Esophagus muscularis mucosa (tissue), 4 donors: Measurements from ENCODE around the gene SZT2. TPM values are rescaled to one million over a fixed set of nuclear protein-coding genes. Genes with fewer than 3 reads are reported as not detected.

Experiments used
- DNase-seq: peaks from one replicate; pipeline ENCODE4 v3.0.0-alpha.2; 2017; ENCODE audit errors: extremely low spot score
- H3K27ac ChIP-seq, 4 donors: fragments of 200-600 bp; sonication (generic); replicated peaks in 1 of 4; 1 replicate in 3 of 4; 2 replicates in 1 of 4; pipeline ENCODE4 v1.5.1; 2016 to 2019; ENCODE audit warnings: mild to moderate bottlenecking in 1 of 4
- H3K27me3 ChIP-seq, 4 donors: fragments of 200-600 bp; sonication (generic); one replicate each; pipeline versions ENCODE4 v1.5.1 to v1.6.0; 2016 to 2019
- H3K36me3 ChIP-seq, 4 donors: fragments of 200-600 bp; sonication (generic); one replicate each; pipeline ENCODE4 v1.5.1; 2016 to 2019
- H3K4me1 ChIP-seq, 4 donors: fragments of 200-600 bp; sonication (generic); one replicate each; pipeline ENCODE4 v1.5.1; 2016 to 2019
- H3K4me3 ChIP-seq, 4 donors: fragments of 200-600 bp; sonication (generic); 1 replicate in 2 of 4; 2 replicates in 2 of 4; pipeline ENCODE4 v1.5.1; 2016 to 2019; ENCODE audit warnings: mild to moderate bottlenecking in 4 of 4, moderate library complexity in 1 of 4
- H3K9me3 ChIP-seq, 4 donors: fragments of 200-600 bp; sonication (generic); 1 replicate in 3 of 4; 2 replicates in 1 of 4; pipeline ENCODE4 v1.5.1; 2016 to 2019
- EP300 ChIP-seq: sonication (generic); formaldehyde crosslinking; IDR thresholded peaks from one replicate; pipeline ENCODE4 v1.6.1; 2017; ENCODE audit warnings: antibody characterized with exemption
- POLR2A ChIP-seq: fragments of 450-650 bp; IDR thresholded peaks from one replicate; pipeline ENCODE4 v1.6.1; 2017; ENCODE audit warnings: antibody characterized with exemption, moderate library complexity, mild to moderate bottlenecking, low read depth
- POLR2AphosphoS5 ChIP-seq, 2 donors: sonication (generic); formaldehyde crosslinking; IDR thresholded peaks; one replicate each; pipeline ENCODE4 v1.6.1; 2017; ENCODE audit warnings: antibody characterized with exemption in 2 of 2
- WGBS: methylation state at CpG from one replicate; pipeline ENCODE4 v1.1.5; 2018; 5-methylcytosine and 5-hydroxymethylcytosine counted together
- intact Hi-C: fragments of 100-400 bp; cut with DNase I; formaldehyde crosslinking; loops from one replicate; pipeline ENCODE4 v1.15.1; 2023
- total RNA-seq, 4 donors: library from RNA; depleted of rRNA; stranded (reverse); fragments of >200 nt; gene quantifications; one replicate each; pipeline versions ENCODE4 v1.1.0 to v1.2.1, GENCODE V29; 2016
- TF ChIP-seq, protein P1 (sequence below), 3 experiments: fragments of 200-600 bp in 2 of 3; fragments of 450-650 bp in 1 of 3; sonication (generic) in 2 of 3; IDR thresholded peaks; one replicate each; pipeline ENCODE4 v1.5.1; 2017 to 2019; ENCODE audit warnings: antibody characterized with exemption in 3 of 3, mild to moderate bottlenecking in 2 of 3, moderate library complexity in 1 of 3

Gene SZT2
- total RNA-seq, 4 donors from 2014 or later = 25.2 to 45.9 (median 31.3) TPM

DNA sequence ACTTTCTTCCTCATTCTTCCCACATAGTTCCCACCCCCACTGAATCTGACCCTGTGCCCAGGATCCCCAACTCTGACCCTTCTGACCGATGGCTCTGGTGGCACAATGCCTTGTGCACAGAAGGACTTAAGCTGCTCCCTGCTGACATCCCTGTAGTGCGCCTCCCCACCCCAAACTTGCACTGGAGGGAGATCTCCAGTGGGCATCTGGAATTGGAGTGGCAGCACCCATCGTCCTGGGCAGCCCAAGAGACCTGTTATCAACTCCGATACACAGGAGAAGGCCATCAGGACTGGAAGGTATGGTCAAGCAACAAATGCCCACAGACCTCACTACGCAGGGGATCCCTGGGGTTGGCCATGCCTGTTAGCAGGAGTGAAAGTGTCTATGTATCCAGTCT, 43.1 kb upstream of the SZT2 start:
- no peaks in the 10 kb centered on the region for H3K36me3 ChIP-seq
- no peaks in the 10 kb centered on the region for H3K27me3 ChIP-seq
- DNase-seq = no peak
- H3K27ac ChIP-seq = no peak overlapping the region
- H3K4me3 ChIP-seq = no peak overlapping the region
- intact Hi-C loops = loop anchor here (5.0 to 10.0 kb wide), 2 partner anchors 54 to 112 kb away; no protein-coding TSS in a partner anchor
- peaks cover 22 to 45% (median 23%) of the 10 kb centered on the region in 4 donors for H3K4me1 ChIP-seq
- 91% methylated on average over 5 of the region's 5 CpGs for WGBS
- no peaks in the 10 kb centered on the region for H3K9me3 ChIP-seq
- TF ChIP-seq POLR2A (no peak), POLR2AphosphoS5 (IDR thresholded peaks at IDR 0.05) (no peak), EP300 (no peak)
- TF ChIP-seq, protein P1, sequence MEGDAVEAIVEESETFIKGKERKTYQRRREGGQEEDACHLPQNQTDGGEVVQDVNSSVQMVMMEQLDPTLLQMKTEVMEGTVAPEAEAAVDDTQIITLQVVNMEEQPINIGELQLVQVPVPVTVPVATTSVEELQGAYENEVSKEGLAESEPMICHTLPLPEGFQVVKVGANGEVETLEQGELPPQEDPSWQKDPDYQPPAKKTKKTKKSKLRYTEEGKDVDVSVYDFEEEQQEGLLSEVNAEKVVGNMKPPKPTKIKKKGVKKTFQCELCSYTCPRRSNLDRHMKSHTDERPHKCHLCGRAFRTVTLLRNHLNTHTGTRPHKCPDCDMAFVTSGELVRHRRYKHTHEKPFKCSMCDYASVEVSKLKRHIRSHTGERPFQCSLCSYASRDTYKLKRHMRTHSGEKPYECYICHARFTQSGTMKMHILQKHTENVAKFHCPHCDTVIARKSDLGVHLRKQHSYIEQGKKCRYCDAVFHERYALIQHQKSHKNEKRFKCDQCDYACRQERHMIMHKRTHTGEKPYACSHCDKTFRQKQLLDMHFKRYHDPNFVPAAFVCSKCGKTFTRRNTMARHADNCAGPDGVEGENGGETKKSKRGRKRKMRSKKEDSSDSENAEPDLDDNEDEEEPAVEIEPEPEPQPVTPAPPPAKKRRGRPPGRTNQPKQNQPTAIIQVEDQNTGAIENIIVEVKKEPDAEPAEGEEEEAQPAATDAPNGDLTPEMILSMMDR (IDR thresholded peaks at IDR 0.05) = no peak

DNA sequence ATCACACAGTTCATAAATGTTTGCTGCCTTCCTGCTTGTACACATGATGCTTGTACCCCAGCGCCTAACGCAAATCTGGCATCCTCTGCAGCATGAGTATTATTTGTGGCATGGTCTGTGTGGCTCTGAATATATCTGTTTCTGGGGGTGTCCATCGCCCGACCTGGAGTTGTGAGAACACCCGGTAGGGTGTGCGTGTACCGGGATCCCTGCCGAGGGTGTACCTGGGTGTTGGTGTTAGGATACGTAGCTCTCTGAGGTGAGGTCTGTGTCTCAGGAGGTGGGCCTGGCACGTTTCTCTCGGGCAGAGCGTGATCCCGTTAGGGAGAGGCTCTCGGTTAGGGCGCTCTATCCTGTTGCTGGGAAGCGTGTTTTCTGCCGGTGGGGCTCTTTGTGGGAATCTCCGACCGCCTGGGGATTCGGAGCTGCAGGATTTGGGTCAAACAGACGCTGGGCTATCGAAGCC, 41.3 kb upstream of the SZT2 start:
- no peak for DNase-seq
- H3K4me3 ChIP-seq = peak overlapping the region; percentile 62 to 73 (median 70)
- no peaks in the 10 kb centered on the region for H3K9me3 ChIP-seq
- peak overlapping the region; percentile 87 to 94 (median 90) for H3K27ac ChIP-seq
- no peaks in the 10 kb centered on the region for H3K36me3 ChIP-seq
- intact Hi-C loops = loop anchor here (5.0 to 10.0 kb wide), 2 partner anchors 56 to 114 kb away; no protein-coding TSS in a partner anchor
- peaks cover 22 to 44% (median 23%) of the 10 kb centered on the region in 4 donors for H3K4me1 ChIP-seq
- WGBS = 80% methylated on average over 2 of the region's 22 CpGs
- TF ChIP-seq POLR2A (no peak), POLR2AphosphoS5 (IDR thresholded peaks at IDR 0.05) (no peak), EP300 (no peak)
- TF ChIP-seq, protein P1 (IDR thresholded peaks at IDR 0.05) = no peak
- H3K27me3 ChIP-seq = no peaks in the 10 kb centered on the region

DNA sequence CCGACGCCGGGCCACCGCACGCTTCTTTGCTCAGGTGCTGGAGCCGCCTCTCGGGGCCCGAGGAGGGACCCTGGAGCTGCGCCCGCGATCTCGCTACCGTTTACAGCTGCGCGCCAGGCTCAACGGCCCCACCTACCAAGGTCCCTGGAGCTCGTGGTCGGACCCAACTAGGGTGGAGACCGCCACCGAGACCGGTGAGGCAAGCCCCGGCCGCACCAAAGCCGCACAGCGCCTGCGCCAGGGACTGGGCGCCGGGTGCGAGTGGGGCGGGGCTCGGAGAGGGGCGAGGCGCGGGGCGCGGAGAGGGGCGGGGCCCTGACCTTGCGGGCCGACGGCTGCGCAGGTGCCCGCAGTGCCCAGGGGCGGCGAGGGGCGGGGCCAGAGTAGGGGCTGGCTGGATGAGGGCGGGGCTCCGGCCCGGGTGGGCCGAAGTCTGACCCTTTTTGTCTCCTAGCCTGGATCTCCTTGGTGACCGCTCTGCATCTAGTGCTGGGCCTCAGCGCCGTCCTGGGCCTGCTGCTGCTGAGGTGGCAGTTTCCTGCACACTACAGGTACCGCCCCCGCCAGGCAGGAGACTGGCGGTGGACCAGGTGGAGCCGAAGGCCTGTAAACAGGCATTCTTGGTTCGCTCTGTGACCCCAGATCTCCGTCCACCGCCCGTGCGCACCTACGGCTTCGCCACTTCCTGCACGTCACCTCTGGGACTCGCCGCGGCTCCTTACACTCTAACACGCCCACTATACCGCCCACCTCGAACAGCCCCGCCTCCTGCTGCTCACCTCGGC, 40.7 kb upstream of the SZT2 start:
- intact Hi-C loops = loop anchor here (5.0 to 10.0 kb wide), 2 partner anchors 57 to 114 kb away; no protein-coding TSS in a partner anchor
- 0% methylated on average over 12 of the region's 72 CpGs for WGBS
- H3K27ac ChIP-seq = peak overlapping the region; percentile 87 to 94 (median 90)
- no peak for TF ChIP-seq EP300
- TF ChIP-seq, protein P1 (IDR thresholded peaks at IDR 0.05) = peak in 1 of 3 experiments; percentile 4
- TF ChIP-seq POLR2AphosphoS5 (IDR thresholded peaks at IDR 0.05) = peak; percentile 69 to 82
- no peaks in the 10 kb centered on the region for H3K27me3 ChIP-seq
- H3K36me3 ChIP-seq = no peaks in the 10 kb centered on the region
- H3K9me3 ChIP-seq = no peaks in the 10 kb centered on the region
- peaks cover 22 to 37% (median 23%) of the 10 kb centered on the region in 4 donors for H3K4me1 ChIP-seq
- H3K4me3 ChIP-seq = peak overlapping the region; percentile 62 to 73 (median 70)
- DNase-seq = peak; percentile 92

DNA sequence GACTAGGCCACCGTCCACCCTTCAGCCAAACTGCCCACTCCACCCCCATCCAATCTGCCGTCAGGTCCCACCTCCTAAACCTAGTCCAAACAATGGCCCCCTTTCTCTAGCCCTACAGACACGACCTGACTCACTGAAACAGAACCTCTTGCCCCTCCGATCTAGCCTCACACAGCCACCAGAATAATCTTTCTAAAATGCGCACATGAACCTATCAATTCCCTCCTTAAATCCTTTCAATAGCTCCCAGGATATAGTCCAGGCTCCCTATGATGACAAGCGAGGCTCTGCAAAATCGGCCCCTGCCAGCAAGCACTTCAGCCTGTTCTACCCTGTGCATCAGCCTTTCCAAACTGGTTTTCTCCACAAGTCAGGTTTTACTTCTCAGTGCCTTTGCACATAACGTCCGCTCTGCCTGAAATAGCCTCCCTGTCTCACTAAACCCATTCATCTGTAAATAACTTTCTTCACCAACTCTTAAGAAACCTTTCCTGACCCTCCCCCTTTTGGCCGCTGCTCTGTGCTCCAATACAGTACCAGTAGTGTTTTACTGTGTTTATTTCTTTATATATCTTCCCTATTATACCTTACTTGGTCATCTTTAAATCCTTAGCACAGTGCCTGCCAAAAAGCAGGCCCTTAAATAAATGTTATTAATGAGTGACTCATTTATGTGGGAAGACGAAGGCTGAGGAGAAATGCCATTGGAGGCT, 39.9 kb upstream of the SZT2 start:
- TF ChIP-seq, protein P1 (IDR thresholded peaks at IDR 0.05) = no peak
- TF ChIP-seq POLR2AphosphoS5 (IDR thresholded peaks at IDR 0.05) (no peak), EP300 (no peak), POLR2A (no peak)
- H3K4me3 ChIP-seq = peak overlapping the region; percentile 62 to 73 (median 70)
- H3K27ac ChIP-seq = peak overlapping the region; percentile 87 to 94 (median 90)
- H3K9me3 ChIP-seq = no peaks in the 10 kb centered on the region
- H3K36me3 ChIP-seq = peaks cover 0 to 1% (median 0%) of the 10 kb centered on the region in 4 donors
- intact Hi-C loops = loop anchor here (5.0 to 10.0 kb wide), 2 partner anchors 57 to 115 kb away; no protein-coding TSS in a partner anchor
- 29% methylated on average over 11 of the region's 11 CpGs for WGBS
- peaks cover 22 to 30% (median 23%) of the 10 kb centered on the region in 4 donors for H3K4me1 ChIP-seq
- no peaks in the 10 kb centered on the region for H3K27me3 ChIP-seq
- DNase-seq = peak; percentile 77
